NCI-H1417 treated with DMSO at 0.1 percent for 48 hours (cell line): Measurements from ENCODE around the gene SPRYD3.
"Not testable (repeated sequence)": the region's sequence is repeated elsewhere in the genome, so short reads cannot be mapped to it uniquely, and the experiment has no call there.

ENCODE experiments used
- DNase-seq: peaks from one replicate; lab custom pipeline; 2025; lab: John Stamatoyannopoulos, UW

The SPRYD3 gene

DNA sequence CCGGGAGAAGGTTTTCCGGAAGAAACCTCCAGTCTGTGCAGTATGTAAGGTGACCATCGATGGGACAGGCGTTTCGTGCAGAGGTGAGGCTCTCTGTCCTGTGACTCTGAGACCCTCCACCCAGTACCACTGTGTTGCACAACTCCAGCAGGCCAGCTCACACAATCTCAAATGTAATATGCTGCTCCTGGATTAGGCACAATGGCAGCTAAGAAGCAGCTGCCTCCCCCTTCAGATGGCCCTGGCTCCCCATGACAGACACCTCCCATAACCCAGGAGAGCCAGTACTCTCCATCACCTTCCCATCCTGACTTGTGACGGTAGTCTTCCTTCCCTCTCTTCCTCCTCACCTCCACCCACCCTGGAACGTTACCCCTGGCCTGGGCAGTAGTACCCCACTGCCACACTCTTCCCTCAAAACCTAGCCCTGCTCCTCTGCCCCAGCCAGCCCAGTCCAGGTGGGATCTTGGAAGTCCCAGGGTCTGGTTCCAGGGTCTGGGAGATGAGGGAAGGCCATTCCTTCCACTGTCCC, 27.2 kb downstream of the SPRYD3 start:
- no peak for DNase-seq

DNA sequence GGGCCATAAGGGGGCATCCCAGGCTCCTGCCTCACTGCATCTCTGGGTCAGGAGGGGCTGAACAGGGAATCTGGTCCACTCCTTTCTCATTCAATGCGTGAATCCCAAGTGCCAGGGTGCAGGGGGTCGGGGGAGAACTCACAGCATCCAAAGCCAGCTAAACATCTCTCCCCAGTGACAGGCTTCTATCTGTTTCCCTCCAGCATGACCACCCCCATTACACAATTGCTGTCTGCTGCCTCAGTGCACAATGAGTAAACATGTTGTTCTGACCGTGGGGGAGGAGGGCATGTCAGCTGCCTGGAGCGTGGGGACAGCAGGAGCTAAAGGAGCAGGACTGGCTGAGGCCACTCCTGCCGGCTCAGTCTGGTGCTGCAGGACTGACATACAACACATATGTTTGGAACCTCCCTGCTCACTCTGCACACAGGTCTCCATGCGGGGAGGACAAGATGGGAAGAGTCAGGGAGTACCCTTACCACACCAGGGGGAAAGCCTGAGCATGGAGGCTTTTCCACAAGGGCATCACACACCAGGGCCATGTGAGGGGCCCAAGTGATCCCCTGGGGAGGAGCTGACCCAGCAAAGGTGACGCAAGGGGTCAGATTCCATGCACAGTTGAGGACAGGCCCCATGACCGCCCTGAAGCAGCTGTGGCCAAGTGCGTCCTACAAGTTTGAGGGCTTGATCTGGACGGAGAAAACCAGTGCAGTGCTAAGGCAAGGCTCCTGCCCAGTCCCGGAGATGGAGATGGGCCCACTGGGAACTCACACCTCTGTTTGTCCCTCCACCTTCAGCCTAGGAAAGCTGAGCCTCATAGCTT, 27.9 kb downstream of the SPRYD3 start:
- DNase-seq = peak; percentile 24

DNA sequence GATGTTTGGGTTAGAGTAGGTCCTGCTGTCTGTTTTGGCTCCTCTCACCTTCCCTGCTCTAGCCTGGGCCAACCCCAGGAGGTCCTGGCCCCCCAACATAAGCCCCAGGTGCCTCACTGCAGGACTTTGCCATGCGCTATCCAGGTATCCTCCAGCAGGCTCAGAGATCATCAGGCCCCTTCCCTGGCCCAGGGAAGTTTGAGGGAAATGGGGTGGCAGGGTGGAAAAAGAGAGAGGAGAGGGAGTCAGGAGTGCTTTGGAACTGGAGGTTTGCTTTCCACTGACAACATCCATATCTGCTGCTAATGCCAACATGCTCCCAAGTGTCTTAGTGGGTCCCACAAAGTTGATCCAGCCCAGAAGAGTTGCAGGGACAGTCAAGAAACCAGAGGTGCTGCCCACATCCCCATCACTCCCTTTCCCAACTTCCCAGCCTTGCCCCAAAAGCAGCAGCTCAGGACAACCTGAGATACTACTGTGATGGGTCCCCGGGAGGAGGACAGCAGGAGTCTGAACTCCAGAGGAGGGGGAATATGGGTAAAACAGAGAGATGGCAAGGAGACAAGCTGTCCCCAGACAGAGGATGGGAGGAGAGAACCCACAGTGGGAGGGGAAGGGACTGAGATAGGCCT, 28.6 kb downstream of the SPRYD3 start:
- no peak for DNase-seq

DNA sequence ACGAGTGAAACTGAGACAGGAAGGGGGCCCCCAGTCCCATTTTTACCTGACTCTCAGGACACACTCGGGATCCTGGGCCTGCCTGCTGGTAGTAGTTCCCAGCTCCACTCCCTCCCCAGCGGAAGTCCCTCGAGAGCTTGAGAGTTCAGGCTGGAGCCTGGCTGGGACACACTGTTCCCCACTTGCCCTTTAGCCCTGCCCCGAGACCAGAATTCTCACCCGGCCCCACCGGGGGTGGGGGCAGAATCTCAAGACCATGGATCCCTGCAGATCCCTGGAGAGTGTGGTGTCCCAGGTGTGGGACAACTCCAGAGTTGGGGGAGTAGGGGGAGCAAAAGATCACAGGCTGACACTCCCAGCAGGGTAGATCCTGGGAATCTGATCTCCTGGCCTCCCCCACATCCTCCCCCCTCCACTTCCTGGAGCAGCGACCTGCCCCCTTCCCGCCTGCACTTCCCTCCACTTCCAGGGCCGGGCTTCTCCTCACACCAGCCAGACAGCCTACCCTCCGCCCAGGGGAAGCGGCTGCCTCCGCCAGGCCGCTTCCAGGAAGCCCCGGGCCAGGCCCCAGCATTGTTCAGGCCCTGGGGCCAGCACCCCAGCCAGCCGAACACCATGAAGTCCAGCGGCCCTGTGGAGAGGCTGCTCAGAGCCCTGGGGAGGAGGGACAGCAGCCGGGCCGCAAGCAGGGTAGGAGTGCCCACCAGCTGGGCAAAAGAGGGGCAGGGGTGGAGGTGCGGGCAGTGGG, 29.4 kb downstream of the SPRYD3 start, which contains the start of gene TNS2:
TSS of gene TNS2 (plus strand) at position 495 of the 748 bp plus-strand sequence. CDS start at position 616, 121 bp downstream.
- DNase-seq = no peak

DNA sequence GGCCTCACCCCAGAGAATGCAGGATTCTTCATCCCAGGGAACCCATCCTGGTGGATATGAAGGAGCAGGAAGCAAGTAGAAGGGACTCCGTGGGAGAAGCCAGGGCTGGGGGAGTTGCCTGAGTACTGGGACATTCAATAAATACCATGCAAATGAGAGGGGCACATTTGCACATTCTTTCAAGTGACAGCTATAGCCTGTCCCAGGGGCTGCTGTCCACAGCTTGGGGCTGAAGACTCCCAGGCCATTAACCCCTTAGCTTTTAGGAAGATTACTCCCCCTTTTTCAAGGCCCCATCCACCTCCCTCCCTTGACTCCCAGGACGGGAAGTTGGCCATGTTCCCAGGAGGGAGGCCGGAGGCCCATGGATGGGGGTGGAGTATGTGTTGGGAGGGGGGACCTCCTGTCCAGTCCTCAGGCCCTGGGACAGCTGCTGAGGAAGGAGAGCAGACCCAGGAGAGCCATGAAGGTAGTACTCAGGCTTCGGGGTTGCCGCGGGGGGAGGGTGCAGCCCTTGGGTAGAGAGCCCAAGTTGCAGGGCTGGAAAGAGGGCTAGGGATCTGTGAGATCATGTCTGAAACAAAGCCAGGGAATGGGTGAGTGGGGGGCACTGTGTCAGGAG, 30.3 kb downstream of the SPRYD3 start:
- DNase-seq = no peak

DNA sequence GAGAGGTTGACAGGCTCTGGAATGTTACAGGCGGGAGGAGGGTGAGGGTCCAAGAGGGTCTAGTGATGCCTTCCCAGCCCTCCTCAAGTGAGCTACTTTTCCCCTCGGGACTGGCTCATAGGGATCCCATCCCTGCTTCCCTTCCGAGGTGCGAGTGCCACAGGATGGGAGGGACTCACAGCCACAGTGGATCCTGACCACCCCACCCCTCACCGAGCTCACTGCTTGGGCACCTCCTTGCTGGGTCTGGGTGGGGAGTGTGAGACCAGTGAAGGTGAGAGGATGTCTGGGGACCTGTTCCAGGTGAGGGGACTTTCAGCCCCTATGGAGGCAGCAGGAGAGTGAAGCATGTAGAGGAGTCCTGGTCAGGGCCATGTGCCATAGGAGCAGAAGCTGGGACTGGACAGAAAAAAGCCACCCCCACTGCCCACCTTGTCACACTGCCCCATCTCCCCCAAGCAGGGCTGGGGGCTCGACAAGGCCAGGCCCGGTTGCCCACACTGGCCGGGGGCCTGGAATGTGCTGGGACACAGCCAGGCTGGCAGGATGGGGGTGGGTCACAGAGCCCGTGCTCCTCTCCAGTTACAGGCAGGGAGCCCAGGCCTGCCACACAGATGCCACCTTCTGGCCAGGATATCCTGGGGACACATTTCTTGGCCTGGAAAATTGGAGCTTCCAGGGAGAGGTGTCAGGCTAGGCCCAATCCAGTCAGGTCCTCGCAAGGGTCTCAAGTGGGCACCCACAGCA, 31.0 kb downstream of the SPRYD3 start:
- no peak for DNase-seq

DNA sequence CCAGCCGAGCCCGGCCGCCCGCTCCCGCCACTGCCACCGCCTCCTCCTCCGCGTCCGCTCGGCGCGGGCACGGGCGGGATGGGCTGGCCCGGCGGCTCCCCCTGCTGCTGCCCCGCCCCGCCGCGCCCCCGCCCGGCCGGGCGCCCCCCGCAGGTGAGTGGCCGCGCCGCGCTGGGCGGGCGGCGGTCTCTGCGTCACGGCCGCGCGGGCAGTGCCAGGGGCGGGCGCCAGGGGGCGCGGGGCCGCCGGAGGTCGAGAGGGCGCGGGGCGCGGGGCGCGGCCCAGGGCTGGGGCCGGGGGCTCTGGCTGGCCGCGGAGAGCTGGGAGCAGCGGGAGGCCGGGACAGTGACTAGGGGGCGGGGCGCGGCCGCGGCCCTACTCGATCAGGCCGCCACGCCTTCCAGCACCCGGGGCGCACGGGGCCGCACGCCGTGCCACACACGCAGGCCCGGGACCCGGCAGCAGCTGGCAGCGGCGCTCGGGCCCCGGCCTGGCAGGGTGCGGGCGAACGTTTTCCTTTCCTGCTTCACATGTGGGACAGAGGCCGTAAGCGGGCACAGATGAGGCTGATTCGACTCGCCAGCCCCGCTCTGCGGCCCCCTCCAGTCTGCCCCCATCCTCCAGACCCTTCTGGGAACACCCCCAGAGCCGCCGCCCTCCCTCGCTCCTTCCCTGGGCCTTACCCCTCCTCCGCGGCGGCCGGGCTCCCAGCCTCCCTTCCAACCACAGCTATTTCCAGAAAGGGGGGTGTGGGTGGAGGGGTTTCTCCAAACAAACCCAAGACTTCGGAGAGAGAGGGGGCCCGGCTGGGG, 31.8 kb downstream of the SPRYD3 start:
- DNase-seq = no peak

DNA sequence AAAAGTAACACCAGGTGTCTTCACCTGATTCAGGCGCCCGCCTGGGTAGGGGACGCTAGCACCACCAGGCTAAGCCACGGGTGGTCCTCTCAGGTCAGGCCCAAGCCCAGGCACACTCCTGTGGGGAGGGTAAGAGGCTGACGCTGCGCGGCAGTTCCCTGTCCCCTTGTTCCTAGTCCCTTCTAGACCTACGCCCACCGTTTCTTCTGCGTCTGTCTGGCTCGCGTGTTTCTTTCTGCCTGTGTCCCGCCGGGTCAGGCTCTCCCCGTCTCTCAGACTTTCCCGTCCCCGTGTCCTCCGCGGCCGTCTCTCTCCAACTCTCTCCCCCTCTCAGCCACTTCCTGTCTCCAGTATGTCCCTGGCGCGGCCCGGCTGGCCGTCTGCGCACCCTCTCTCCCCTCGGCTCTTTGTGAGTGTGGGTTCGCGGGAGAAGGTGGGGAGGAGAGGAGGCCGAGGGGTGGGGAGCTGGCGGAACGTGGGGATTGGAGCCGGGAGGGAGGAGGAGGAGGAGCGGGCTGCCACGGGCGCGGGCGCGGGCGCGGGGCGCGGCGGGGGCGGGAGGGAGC, 32.5 kb downstream of the SPRYD3 start:
- DNase-seq = no peak

DNA sequence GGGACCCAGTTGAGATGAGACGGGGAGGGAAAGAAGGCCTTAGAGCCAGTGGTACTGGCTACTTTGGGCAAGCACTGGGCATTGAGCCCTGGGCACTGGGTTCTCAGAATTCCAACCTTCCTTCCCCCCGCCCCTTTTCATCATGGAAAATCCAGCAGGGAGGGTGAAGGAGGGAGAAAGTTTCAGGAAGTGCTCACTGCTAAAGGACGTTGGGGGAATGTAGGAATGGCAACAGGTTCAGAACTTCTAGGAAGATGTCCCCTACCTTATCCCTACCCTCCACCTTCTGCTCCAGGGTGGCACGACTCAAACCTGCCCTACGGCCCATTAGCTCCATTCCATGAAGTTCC, 33.5 kb downstream of the SPRYD3 start:
- DNase-seq = no peak

DNA sequence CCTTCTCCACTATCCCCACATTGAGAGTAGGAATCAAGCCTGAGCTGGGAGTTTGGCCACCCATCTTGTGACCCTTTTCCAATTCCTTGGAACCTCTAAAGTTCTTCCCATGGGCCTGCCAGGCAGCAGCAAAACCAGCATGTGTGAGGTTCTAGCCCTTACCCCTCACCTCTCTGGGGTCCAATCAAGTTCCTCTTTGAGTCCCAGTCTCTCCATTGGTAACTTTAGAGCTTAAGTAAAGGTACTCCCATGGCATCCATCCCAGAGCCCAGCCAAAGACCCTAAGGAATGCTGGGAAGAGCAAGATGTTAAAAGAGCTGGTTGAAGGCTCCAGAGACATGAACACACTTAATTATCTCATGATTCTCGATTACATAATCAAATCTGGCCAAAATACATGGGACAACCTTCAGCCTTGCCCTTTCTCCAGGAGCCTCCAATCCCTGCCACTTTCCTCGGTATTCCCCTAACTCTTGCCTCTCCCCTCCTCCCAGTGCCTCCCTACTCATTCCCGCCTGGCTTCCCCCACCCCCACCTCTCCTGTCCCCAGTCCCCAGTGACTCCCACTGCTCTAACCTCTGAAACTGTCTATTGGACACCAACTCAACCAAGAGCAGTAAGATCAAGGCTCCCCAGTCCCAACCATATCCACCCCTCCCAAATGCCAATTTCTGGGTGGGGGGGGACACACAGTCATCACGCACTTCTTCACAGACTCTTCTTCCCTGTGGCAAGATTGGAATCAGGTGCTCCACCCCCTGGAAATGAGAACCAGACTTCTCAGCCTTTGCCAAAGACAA, 34.1 kb downstream of the SPRYD3 start:
- DNase-seq = no peak

DNA sequence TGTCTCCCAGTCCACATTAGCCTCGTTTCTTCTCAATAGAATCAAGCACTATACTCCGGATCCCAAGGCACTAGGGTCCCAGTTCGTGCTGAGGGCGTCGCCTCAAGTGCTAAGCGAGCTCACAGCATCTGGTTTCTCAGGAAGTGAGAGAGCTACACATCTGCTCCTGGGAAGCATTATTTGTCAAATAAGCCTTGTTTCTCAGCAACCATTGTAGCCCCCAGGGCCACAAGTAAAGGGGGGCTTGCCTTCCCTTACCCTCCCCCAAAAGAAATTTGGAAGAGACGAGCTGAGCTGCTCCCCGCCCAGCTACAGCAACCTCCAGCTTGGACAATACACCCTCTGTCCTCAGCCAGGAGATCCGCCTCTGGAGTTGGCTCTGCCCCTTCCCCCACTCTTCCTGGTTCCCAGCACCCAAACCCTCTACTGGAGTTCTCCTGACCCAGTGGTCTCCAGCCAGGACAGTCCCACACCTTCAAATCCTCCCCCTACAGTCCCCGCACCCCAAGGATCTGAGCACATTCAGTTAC, 35.1 kb downstream of the SPRYD3 start:
- no peak for DNase-seq

DNA sequence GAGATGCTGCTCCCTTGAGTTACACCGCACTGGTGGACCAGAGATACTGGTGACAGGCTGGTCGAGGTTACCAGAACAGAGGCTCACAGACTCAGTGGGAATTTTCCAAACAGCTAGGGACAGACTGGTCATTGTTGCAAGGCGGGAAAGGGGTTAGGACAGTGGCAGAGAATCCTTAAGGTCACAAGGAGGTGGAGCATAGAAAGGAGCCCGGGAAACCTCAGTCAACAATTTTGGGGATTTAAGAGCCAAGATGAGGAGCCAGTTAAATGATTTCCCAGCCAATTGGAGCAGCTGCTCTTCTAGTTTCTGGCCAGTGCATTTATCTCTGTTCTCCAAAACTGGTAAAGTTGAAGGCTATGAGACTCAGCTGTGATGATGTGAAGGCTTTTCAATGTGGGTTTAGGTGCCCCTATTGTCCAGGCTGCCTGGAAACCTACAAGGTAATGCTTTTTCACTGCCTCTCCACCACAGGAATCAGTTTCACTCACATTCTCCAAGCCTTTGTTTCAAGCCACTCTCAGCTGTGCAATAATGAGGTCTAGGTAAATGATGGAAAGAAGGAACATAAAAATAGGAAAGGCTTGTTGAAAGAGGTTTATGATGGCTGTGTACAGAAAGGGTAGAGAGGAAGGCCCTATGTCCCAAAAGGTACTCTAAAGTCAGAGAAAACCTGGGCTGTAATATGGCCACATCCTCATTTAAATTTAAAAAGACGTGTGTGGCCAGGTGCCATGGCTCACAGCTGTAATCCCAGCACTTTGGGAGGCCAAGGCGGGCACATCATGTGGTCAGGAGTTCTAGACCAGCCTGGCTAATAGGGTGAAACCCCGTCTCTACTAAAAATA, 36.4 kb downstream of the SPRYD3 start:
- DNase-seq = no peak

DNA sequence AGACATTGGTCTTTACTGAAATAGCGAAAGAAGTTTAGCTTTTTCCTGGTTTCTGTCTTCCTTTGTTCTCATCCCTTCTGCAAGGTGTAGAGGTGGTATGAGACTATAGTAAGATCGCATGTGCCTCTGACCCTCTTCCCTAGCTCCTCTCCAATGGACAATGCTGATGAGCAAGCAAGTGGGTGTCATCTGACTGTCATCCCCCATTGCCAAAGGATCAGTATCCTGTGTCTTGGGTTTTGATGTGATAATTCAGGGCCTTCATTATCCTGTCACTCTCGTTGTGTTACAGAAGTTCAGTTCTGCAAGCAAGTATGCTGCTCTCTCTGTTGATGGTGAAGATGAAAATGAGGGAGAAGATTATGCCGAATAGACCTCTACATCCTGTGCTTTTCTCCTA, 39.3 kb downstream of the SPRYD3 start:
- DNase-seq = no peak

DNA sequence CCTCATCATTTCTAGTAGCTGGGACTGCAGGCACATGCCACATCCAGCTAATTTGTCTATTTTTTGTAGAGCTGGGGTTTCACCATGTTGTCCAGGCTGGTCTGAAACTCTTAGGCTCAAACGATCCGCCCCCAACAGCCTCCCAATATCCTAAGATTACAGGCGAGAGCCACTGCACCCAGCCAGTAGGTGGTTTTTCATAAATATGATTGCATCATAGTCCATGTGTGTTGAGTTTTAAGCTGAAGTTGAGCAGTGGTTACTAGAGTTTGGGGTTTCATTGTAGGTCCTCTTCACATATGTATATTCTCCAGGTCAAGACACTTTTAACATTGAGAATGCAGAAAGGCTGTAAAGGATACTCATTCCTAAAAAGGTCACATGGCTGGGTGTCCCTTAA, 42.4 kb downstream of the SPRYD3 start:
- DNase-seq = no peak

DNA sequence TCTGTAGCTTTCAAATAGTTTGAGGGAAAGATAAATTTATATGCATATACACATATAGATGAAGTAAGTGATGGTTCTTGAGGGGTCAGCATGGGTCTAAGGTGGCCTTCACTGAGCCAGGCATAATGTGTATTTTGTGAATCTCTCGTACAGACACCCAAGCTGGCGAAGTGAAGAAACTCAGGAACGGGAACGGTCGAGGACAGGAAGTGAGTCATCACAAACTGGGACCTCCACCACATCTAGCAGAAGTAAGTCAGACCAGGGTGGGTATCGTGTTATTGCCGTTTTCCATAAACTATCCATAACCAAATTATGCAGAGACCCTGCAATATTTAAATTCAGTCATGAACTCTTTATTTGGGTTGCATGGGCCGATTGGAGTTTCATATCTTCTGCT, 44.7 kb downstream of the SPRYD3 start:
- no peak for DNase-seq

DNA sequence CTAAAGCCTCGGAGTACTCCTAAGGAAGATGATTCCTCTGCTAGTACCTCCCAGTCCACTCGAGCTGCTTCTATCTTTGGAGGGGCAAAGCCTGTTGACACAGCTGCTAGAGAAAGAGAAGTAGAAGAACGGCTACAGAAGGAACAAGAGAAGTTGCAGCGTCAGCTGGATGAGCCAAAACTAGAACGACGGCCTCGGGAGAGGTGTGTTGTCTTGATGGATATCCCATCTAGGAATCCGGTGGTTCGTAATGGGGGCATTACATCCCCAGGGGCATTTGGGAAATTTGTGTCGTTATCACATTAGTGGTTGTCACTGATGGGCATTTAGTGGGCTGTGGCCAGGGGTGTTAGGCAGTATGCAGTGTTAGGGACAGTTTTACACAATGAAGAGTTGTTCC, 45.4 kb downstream of the SPRYD3 start:
- not testable (repeated sequence) for DNase-seq

DNA sequence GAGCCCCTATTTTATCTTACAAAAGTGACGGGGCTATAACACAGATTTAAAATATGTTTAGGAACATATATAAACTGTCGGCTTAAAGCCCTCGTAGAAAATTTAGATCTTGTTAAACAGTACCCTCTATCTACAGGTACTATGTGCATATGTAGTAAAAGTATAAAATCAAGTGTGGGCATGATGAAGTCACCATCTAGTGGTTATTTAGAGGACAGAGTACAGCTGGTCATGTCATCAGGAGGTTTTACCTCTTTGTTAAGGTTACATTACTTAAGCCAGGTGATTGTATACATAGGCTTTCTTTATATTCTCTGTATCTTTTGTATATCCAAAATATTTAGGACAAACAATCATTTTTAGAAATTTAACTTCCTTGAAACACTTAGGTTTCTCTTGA, 47.6 kb downstream of the SPRYD3 start:
- no peak for DNase-seq

DNA sequence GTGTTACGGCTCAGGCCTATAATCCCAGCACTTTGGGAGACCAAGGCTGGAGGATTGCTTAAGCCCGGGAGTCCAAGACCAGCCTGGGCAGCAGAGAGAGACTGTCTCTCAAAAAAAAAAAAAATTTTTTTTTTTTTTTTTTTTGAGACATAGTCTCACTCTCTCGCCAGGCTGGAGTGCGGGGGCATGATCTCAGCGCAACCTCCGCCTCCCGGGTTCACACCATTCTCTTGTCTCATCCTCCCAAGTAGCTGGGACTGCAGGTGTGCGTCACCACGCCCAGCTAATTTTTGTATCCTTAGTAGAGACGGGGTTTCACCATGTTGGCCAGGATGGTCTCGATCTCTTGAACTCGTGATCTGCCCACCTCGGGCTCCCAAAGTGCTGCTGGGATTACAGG, 52.2 kb downstream of the SPRYD3 start:
- DNase-seq = not testable (repeated sequence)
